Stimulated activated naive CD8-positive, alpha-beta T cell treated with anti-CD3 and anti-CD28 coated beads, Interleukin-15, Interleukin-2, amounts not matched to agents 100 ng/mL and 50 ng/mL, for 24 hours (primary cell): Measurements from ENCODE around the gene ZNF552.
A peak's percentile ranks its signal among the peaks of the same experiment; 100 is the strongest.
"Not testable (repeated sequence)": the region's sequence is repeated elsewhere in the genome, so short reads cannot be mapped to it uniquely, and the experiment has no call there.

Source experiments
- H3K27ac Mint-ChIP-seq: one replicate; pipeline ENCODE4 v1.8.0; 2021; ENCODE audit warnings: mild to moderate bottlenecking, mixed read lengths
- H3K27me3 Mint-ChIP-seq: one replicate; pipeline ENCODE4 v1.8.0; 2021; ENCODE audit warnings: mixed read lengths
- H3K36me3 Mint-ChIP-seq: one replicate; pipeline ENCODE4 v1.8.0; 2021; ENCODE audit warnings: low read depth, mixed read lengths
- H3K4me1 Mint-ChIP-seq: one replicate; pipeline ENCODE4 v1.8.0; 2021; ENCODE audit warnings: low read depth, mixed read lengths
- H3K4me3 Mint-ChIP-seq: one replicate; pipeline ENCODE4 v1.8.0; 2021; ENCODE audit warnings: mild to moderate bottlenecking, mixed read lengths
- H3K9me3 Mint-ChIP-seq: one replicate; pipeline ENCODE4 v1.8.0; 2021; ENCODE audit warnings: mixed read lengths

ZNF552 gene

DNA sequence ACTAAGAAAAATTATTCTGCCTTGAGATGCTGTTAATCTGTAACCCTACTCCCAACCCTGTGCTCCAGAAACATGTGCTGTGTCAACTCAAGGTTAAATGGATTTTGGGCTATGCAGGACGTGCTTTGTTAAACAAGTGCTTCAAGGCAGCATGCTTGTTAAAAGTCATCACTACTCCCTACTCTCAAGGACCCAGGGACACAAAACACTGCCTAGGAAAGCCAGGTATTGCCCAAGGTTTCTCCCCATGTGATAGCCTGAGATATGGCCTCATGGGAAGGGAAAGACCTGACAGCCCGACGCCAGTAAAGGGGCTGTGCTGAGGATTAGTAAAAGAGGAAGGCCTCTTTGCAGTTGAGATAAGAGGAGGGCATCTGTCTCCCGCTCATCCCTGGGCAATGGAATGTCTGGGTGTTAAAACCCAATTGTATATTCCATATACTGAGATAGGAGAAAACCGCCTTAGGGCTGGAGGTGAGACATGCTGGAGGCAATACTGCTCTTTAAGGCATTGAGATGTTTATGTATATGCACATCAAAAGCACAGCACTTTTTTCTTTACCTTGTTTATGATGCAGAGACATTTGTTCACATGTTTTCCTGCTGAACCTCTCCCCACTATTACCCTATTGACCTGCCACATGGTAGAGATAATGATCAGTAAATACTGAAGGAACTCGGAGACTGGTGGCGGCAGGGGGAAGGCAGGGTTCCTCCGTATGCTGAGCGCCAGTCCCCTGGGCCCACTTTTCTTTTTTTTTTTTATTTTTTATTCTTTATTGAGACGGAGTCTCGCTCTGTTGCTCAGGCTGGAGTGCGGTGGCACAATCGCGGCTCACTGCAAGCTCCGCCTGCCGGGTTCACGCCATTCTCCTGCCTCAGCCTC, 4.1 kb downstream of the ZNF552 start:
- H3K4me1 Mint-ChIP-seq = peaks cover 41% of the 10 kb centered on the region
- not testable (repeated sequence) for H3K27me3 Mint-ChIP-seq, H3K27ac Mint-ChIP-seq, H3K4me3 Mint-ChIP-seq, H3K9me3 Mint-ChIP-seq
- H3K36me3 Mint-ChIP-seq = peaks cover 53% of the 10 kb centered on the region

DNA sequence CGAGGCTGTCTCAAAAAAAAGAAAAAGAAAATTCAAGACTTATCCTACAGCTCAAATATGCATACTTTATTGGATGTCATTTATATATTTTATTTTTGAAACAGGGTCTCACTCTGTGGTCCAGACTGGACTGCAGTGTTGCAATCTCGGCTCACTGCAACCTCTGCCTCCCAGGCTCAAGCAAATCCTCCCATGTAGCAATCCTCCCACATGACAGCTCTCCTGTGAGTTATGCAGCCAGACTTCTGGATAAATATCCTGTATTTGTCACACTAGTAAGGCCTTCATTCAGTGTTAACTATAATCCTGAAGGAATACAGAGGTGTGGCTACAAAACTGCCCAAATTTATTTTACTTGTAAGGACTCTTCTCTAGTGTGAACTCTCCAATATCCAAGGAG, 7.2 kb downstream of the ZNF552 start:
- Mint-ChIP-seq H3K9me3 (no peaks in the 10 kb centered on the region), H3K27ac (no peak overlapping the region), H3K36me3 (peaks cover 63% of the 10 kb centered on the region), H3K4me3 (no peak overlapping the region), H3K27me3 (no peaks in the 10 kb centered on the region), H3K4me1 (peaks cover 37% of the 10 kb centered on the region)

GRCh38 chr19:57803594-57804325, 11.0 kb downstream of the ZNF552 start:
- Mint-ChIP-seq H3K4me3 (peak overlapping the region; percentile 66), H3K27me3 (no peaks in the 10 kb centered on the region), H3K36me3 (peaks cover 48% of the 10 kb centered on the region), H3K27ac (peak overlapping the region; percentile 73), H3K4me1 (peaks cover 30% of the 10 kb centered on the region), H3K9me3 (no peaks in the 10 kb centered on the region)

GRCh38 chr19:57803265-57803593, 11.5 kb downstream of the ZNF552 start:
- no peaks in the 10 kb centered on the region for H3K27me3 Mint-ChIP-seq
- H3K27ac Mint-ChIP-seq = peak overlapping the region; percentile 73
- peaks cover 30% of the 10 kb centered on the region for H3K4me1 Mint-ChIP-seq
- peak overlapping the region; percentile 66 for H3K4me3 Mint-ChIP-seq
- peaks cover 44% of the 10 kb centered on the region for H3K36me3 Mint-ChIP-seq
- no peaks in the 10 kb centered on the region for H3K9me3 Mint-ChIP-seq

DNA sequence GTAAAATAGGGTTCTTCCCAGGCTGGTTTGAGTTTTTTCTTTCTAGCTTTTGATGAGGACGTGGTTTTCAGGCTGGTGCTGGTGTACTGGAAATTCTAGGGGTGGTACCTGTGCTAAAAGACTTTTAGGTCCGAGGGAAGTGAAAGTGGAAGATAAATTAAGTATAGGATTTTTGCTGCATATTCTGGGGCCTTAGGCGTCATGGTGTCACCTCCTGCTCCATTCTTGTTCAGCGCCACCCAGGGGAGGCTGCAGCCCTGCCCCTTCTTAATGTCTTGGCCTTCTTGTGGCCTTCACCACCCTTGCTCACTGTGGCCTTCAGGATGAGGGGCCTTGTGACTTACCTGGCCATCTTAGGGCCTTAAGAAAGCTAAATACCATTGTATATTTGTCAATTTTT, 12.4 kb downstream of the ZNF552 start:
- no peak overlapping the region for H3K27ac Mint-ChIP-seq
- no peak overlapping the region for H3K4me3 Mint-ChIP-seq
- H3K9me3 Mint-ChIP-seq = no peaks in the 10 kb centered on the region
- H3K4me1 Mint-ChIP-seq = peaks cover 30% of the 10 kb centered on the region
- H3K27me3 Mint-ChIP-seq = no peaks in the 10 kb centered on the region
- peaks cover 37% of the 10 kb centered on the region for H3K36me3 Mint-ChIP-seq

DNA sequence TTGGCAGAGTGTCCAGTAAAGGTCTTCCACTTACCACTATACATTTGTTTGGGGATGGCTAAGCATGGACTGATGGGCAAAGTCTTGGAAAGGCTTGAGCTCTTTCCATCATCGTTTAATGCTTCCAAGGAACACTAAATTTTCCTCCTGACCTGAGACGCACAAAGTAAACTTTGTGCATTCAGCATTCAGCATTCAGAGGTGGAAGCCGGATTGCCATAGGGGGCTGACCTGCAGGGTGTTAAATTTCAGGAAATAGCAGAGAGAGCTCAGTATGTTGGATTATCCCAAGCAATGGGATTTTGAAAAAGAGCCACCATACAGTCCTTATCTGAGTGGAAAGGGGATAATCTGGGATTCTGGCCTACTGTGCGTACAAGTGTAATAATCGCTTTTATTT, 14.0 kb downstream of the ZNF552 start:
- H3K4me3 Mint-ChIP-seq = no peak overlapping the region
- H3K9me3 Mint-ChIP-seq = no peaks in the 10 kb centered on the region
- H3K27me3 Mint-ChIP-seq = no peaks in the 10 kb centered on the region
- H3K4me1 Mint-ChIP-seq = peaks cover 30% of the 10 kb centered on the region
- H3K27ac Mint-ChIP-seq = no peak overlapping the region
- H3K36me3 Mint-ChIP-seq = peaks cover 44% of the 10 kb centered on the region

DNA sequence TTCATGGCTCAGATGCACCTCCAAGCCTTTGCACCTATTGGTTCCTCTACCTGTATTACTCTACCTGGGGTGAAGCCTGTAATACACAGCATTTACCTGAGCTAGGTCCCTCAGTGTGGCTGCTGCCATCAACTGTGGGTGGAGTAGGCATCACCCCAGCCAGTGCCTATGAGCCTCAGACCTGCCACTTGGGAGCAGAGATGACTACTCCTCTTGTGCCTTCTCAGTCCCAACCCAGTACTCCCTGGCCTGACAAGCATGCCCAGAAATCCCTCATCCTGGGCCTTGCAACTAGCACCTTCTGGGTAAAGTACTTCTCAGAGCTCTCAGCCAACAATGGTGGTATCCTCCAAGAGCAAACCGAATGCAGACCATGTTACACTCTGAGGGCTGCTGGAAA, 18.1 kb downstream of the ZNF552 start:
- not testable (repeated sequence) for H3K4me1 Mint-ChIP-seq, H3K4me3 Mint-ChIP-seq, H3K27me3 Mint-ChIP-seq, H3K27ac Mint-ChIP-seq, H3K9me3 Mint-ChIP-seq
- peaks cover 56% of the 10 kb centered on the region for H3K36me3 Mint-ChIP-seq

- H3K4me3 Mint-ChIP-seq = no peak overlapping the region
- peaks cover 28% of the 10 kb centered on the region for H3K9me3 Mint-ChIP-seq
- H3K4me1 Mint-ChIP-seq = no peaks in the 10 kb centered on the region
- no peaks in the 10 kb centered on the region for H3K27me3 Mint-ChIP-seq
- no peak overlapping the region for H3K27ac Mint-ChIP-seq
- H3K36me3 Mint-ChIP-seq = peaks cover 79% of the 10 kb centered on the region
These were observed 25.4 kb downstream of the ZNF552 start for GRCh38 chr19:57789288-57789687.

- Mint-ChIP-seq H3K4me1 (no peaks in the 10 kb centered on the region), H3K9me3 (peaks cover 28% of the 10 kb centered on the region), H3K36me3 (peaks cover 76% of the 10 kb centered on the region), H3K27ac (no peak overlapping the region), H3K4me3 (no peak overlapping the region), H3K27me3 (no peaks in the 10 kb centered on the region)
These were observed 26.5 kb downstream of the ZNF552 start for GRCh38 chr19:57788114-57788692.

DNA sequence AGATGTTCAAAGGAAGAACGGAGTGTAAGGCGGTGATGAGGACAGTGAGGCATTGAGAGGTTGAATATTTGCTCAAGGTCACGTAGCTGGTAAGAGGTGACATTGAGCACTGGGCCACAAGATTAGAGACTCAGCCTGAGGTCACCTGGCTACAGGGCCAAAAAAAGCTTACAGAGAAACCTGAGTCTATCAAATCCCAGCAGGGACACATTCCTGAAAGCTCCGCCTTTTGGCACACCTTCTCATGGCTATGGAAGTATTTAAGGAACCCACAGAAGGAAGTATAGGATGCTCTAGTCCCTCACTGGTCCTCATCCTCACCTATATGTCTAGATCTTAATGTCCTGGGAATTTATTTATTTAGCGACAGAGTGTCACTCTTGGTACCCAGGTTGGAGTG, 27.8 kb downstream of the ZNF552 start:
- Mint-ChIP-seq H3K4me1 (no peaks in the 10 kb centered on the region), H3K36me3 (peaks cover 72% of the 10 kb centered on the region), H3K27me3 (no peaks in the 10 kb centered on the region), H3K9me3 (peaks cover 28% of the 10 kb centered on the region), H3K27ac (no peak overlapping the region), H3K4me3 (no peak overlapping the region)

DNA sequence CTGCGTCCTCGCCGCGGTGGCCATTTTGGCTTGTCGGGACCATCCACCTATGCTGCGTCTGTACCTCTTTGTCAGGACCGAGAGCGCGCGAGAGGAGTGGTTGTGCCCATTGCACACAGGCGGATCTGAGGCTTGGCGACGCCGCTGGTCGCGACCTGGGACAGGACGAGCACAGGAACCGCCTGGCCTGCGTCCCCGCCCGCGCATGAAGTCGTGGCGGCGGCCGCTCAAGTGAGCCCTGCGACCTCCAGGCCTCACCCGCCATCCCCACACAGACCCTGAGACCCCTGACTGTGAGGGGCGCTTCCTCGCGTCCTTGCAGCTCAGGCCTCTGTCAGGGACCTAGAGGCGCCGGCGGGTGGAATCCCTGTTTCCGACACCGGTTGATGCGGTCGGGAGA, 28.4 kb downstream of the ZNF552 start:
- H3K9me3 Mint-ChIP-seq = peaks cover 28% of the 10 kb centered on the region
- peaks cover 73% of the 10 kb centered on the region for H3K36me3 Mint-ChIP-seq
- H3K4me1 Mint-ChIP-seq = no peaks in the 10 kb centered on the region
- H3K4me3 Mint-ChIP-seq = no peak overlapping the region
- H3K27me3 Mint-ChIP-seq = no peaks in the 10 kb centered on the region
- no peak overlapping the region for H3K27ac Mint-ChIP-seq

DNA sequence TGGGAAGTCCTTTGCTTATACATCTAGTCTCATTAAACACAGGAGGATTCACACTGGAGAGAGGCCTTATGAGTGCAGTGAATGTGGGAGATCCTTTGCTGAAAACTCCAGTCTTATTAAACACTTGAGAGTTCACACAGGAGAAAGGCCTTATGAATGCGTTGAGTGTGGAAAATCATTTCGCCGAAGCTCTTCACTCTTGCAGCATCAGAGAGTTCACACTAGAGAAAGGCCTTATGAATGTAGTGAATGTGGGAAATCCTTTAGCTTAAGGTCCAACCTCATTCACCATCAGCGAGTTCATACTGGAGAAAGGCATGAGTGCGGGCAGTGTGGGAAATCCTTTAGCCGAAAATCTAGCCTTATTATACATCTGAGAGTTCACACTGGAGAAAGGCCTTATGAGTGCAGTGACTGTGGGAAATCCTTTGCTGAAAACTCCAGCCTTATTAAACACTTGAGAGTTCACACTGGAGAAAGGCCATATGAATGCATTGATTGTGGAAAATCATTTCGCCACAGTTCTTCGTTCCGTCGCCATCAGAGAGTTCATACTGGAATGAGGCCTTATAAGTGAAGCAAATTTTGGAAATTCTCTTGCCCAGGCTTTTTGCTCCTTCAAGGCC, 35.4 kb downstream of the ZNF552 start:
- no peaks in the 10 kb centered on the region for H3K27me3 Mint-ChIP-seq
- H3K9me3 Mint-ChIP-seq = peaks cover 46% of the 10 kb centered on the region
- H3K27ac Mint-ChIP-seq = no peak overlapping the region
- H3K4me1 Mint-ChIP-seq = peaks cover 13% of the 10 kb centered on the region
- H3K36me3 Mint-ChIP-seq = peaks cover 82% of the 10 kb centered on the region
- H3K4me3 Mint-ChIP-seq = no peak overlapping the region

- Mint-ChIP-seq H3K4me1 (peaks cover 19% of the 10 kb centered on the region), H3K9me3 (peaks cover 51% of the 10 kb centered on the region), H3K27ac (no peak overlapping the region), H3K36me3 (peaks cover 84% of the 10 kb centered on the region), H3K4me3 (no peak overlapping the region), H3K27me3 (no peaks in the 10 kb centered on the region)
These were observed 36.4 kb downstream of the ZNF552 start for GRCh38 chr19:57778336-57778735.

- H3K27ac Mint-ChIP-seq = no peak overlapping the region
These were observed 37.9 kb downstream of the ZNF552 start for GRCh38 chr19:57776764-57777296.

DNA sequence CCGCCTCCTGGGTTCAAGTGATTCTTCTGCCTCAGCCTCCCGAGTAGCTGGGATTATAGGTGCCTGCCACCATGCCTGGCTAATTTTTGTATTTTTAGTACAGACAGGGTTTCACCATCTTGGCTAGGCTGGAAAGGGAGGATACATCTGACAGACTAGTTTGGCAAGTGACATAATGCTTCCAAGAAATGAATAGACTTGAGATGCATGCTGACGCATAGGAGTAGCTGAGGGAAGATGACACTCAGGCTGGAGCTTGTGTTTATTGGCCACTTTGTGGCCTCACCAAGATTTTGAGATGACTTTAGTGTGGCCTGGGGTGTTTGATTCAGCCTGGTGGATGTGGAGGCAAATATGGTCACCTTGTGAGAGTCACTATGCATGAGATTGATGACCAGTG, 41.2 kb downstream of the ZNF552 start:
- H3K4me3 Mint-ChIP-seq = no peak overlapping the region
- peaks cover 40% of the 10 kb centered on the region for H3K9me3 Mint-ChIP-seq
- H3K27ac Mint-ChIP-seq = no peak overlapping the region
- peaks cover 57% of the 10 kb centered on the region for H3K4me1 Mint-ChIP-seq
- H3K27me3 Mint-ChIP-seq = no peaks in the 10 kb centered on the region
- H3K36me3 Mint-ChIP-seq = peaks cover 80% of the 10 kb centered on the region

More at GRCh38 chr19:57776764-57777296, 37.9 kb downstream of the ZNF552 start:
- Mint-ChIP-seq H3K4me1 (peaks cover 33% of the 10 kb centered on the region), H3K27me3 (no peaks in the 10 kb centered on the region), H3K9me3 (peaks cover 60% of the 10 kb centered on the region), H3K36me3 (peaks cover 93% of the 10 kb centered on the region), H3K4me3 (no peak overlapping the region)
